ENCODE measurements around the gene SLC5A7. TPM values are rescaled to one million over a fixed set of nuclear protein-coding genes. Genes with fewer than 3 reads are reported as not detected.

SLC5A7 gene
- total RNA-seq, 1 experiment from 2014 or later = not detected

GRCh38 chr2:108058576-108059137 lies 72.3 kb downstream of the SLC5A7 start:
- in situ Hi-C loops (cut with HindIII; ENCODE audit: low pct_unique_long_range_greater_than_20kb, low sequenced_read_pairs) = no loop called here
- no peak for DNase-seq (ENCODE audit: low read depth)

DNA sequence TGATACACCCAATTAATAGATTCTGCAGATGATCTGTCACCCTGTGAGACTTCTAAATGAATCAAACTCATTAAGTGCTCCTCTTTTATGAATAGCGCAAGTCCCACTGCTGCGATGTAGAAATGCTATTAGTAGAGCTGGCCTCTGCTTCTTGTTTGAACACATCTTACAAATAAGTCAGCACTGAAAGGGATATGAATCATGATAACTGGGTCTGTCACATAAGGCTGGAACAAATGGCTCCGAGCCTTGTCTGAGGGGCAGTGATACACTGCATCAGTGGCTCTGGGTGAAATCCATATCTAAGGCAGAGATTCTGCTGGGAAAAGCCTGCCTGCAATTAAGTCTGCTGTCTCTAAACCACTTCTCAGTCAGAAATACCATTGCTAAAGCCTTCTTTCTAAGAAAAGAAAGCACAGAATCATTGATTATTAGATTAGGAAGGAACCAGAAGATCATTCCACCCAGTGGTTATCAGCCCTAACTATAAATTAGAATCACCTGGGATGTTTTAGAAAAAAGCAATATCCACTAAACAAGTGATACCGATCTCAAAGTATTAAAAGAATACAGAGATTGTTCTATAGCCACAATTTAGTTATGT lies 75.2 kb downstream of the SLC5A7 start:
- no peak for DNase-seq (ENCODE audit: low read depth)
- in situ Hi-C loops (cut with HindIII; ENCODE audit: low pct_unique_long_range_greater_than_20kb, low sequenced_read_pairs) = no loop called here

Other genes starting within 250 kb of the SLC5A7 start
- not detected in 2 replicates for gene RGPD4, start 159.6 kb upstream of the SLC5A7 start, total RNA-seq (2014; rRNA removed; shearing (Covaris generic); ENCODE audit: low replicate concordance)